IMR-90 (cell line): ENCODE measurements around the gene KAZN. TPM values are rescaled to one million over a fixed set of nuclear protein-coding genes. Genes with fewer than 3 reads are reported as not detected.

ENCODE experiments used
- ATAC-seq: fragments of 200-7000 bp; cut with Tn5 transposase; 2 replicates; pipeline ENCODE4 v1.9.1; 2020; ENCODE audit warnings: low read depth, mild to moderate bottlenecking, moderate library complexity
- BruUV-seq: library from RNA; stranded (reverse); fragments of 400-500 nt; replicated peaks from 2 replicates; lab custom pipeline; 2021; lab: Mats Ljungman, UMichigan
- CTCF ChIA-PET: fragments of 300-600 bp; formaldehyde crosslinking; extraction: SDS; loops from one replicate; lab custom pipeline; 2021; ENCODE audit warnings: antibody characterized with exemption; lab: Yijun Ruan, JAX
- POLR2A ChIA-PET: fragments of 300-600 bp; sonication (Branson Sonifier 250); formaldehyde crosslinking; loops from one replicate; lab custom pipeline; 2022; ENCODE audit warnings: antibody characterized with exemption; ENCODE audit not compliant: unreplicated experiment; lab: Charles Lee
- DNase-seq: peaks from one replicate; pipeline ENCODE4 v3.0.0; 2013
- H2AFZ ChIP-seq: replicated peaks from 2 replicates; pipeline ENCODE3; 2013; ENCODE audit warnings: low read length, mild to moderate bottlenecking; ENCODE audit not compliant: poor library complexity
- H2AK5ac ChIP-seq: 2 replicates; pipeline ENCODE4 v1.6.1; 2013; ENCODE audit warnings: low read depth, low read length, inconsistent platforms
- H2AK9ac ChIP-seq: replicated peaks from 2 replicates; pipeline ENCODE3; 2013; ENCODE audit warnings: mild to moderate bottlenecking, low read depth, low read length, moderate library complexity; ENCODE audit not compliant: poor library complexity
- H2BK120ac ChIP-seq: 2 replicates; pipeline ENCODE4 v1.6.1; 2013; ENCODE audit warnings: low read depth, low read length, inconsistent platforms
- H2BK15ac ChIP-seq: 3 replicates; pipeline ENCODE4 v1.6.1; 2013; ENCODE audit warnings: low read depth, low read length, inconsistent platforms
- H2BK20ac ChIP-seq: 2 replicates; pipeline ENCODE4 v1.6.1; 2013; ENCODE audit warnings: low read depth, mild to moderate bottlenecking, inconsistent platforms, low read length, moderate library complexity
- H2BK5ac ChIP-seq: 2 replicates; pipeline ENCODE4 v1.6.1; 2013; ENCODE audit warnings: mild to moderate bottlenecking, low read depth, low read length, inconsistent platforms; ENCODE audit not compliant: poor library complexity, severe bottlenecking
- H3K14ac ChIP-seq: replicated peaks from 2 replicates; pipeline ENCODE4 v1.6.1; 2013; ENCODE audit warnings: low read depth, low read length, inconsistent platforms
- H3K18ac ChIP-seq: 2 replicates; pipeline ENCODE4 v1.6.1; 2013; ENCODE audit warnings: low read depth, low read length, control low read depth
- H3K23ac ChIP-seq: 2 replicates; pipeline ENCODE4 v1.6.1; 2013; ENCODE audit warnings: low read depth, low read length, inconsistent platforms
- H3K27ac ChIP-seq: 2 replicates; pipeline ENCODE4 v1.5.1; 2013; ENCODE audit warnings: mild to moderate bottlenecking, control low read depth, low read length; ENCODE audit not compliant: insufficient read depth
- H3K27me3 ChIP-seq: 2 replicates; pipeline ENCODE4 v1.6.1; 2013; ENCODE audit warnings: low read length; ENCODE audit not compliant: control insufficient read depth, insufficient read depth
- H3K36me3 ChIP-seq: 2 replicates; pipeline ENCODE4 v1.6.1; 2013; ENCODE audit warnings: low read length, mixed read lengths; ENCODE audit not compliant: control insufficient read depth, insufficient read depth
- H3K4ac ChIP-seq: 2 replicates; pipeline ENCODE4 v1.6.1; 2013; ENCODE audit warnings: low read depth, low read length, inconsistent platforms
- H3K4me1 ChIP-seq: 2 replicates; pipeline ENCODE4 v1.6.1; 2013; ENCODE audit warnings: low read length, mixed read lengths; ENCODE audit not compliant: control insufficient read depth, insufficient read depth
- H3K4me2 ChIP-seq: 2 replicates; pipeline ENCODE4 v1.6.1; 2013; ENCODE audit warnings: low read depth, mild to moderate bottlenecking, control low read depth, low read length, moderate library complexity
- H3K4me3 ChIP-seq: 2 replicates; pipeline ENCODE4 v1.5.1; 2013; ENCODE audit warnings: low read depth, mild to moderate bottlenecking, control low read depth, low read length, moderate library complexity; ENCODE audit not compliant: insufficient read depth
- H3K56ac ChIP-seq: 2 replicates; pipeline ENCODE4 v1.6.1; 2013; ENCODE audit warnings: low read length, inconsistent platforms; ENCODE audit not compliant: insufficient read depth; ENCODE audit errors: extremely low read depth
- H3K79me1 ChIP-seq, 2 experiments: 2 replicates each; pipeline ENCODE4 v1.6.1; 2013; ENCODE audit warnings: low read length in 2 of 2, inconsistent platforms in 1 of 2, low read depth in 1 of 2
- H3K9ac ChIP-seq: 2 replicates; pipeline ENCODE4 v1.6.1; 2013; ENCODE audit warnings: low read depth, low read length, control low read depth
- H3K9me1 ChIP-seq: 2 replicates; pipeline ENCODE4 v1.6.1; 2013; ENCODE audit warnings: low read length, inconsistent platforms; ENCODE audit not compliant: insufficient read depth
- H3K9me3 ChIP-seq: 2 replicates; pipeline ENCODE4 v1.6.1; 2013; ENCODE audit warnings: low read length; ENCODE audit not compliant: control insufficient read depth, insufficient read depth
- H4K20me1 ChIP-seq: 2 replicates; pipeline ENCODE4 v1.6.1; 2013; ENCODE audit warnings: low read length, inconsistent platforms; ENCODE audit not compliant: insufficient read depth
- H4K5ac ChIP-seq: 2 replicates; pipeline ENCODE4 v1.6.1; 2013; ENCODE audit warnings: mild to moderate bottlenecking, low read depth, low read length, control low read depth
- H4K8ac ChIP-seq, 2 experiments: 2 replicates each; pipeline ENCODE4 v1.6.1; 2013; ENCODE audit warnings: low read depth in 2 of 2, low read length in 2 of 2, control low read depth in 1 of 2, inconsistent platforms in 1 of 2
- H4K91ac ChIP-seq: 2 replicates; pipeline ENCODE4 v1.6.1; 2013; ENCODE audit warnings: low read depth, low read length, inconsistent platforms; ENCODE audit not compliant: insufficient read depth
- MAZ ChIP-seq: IDR thresholded peaks from 2 replicates; pipeline ENCODE4 v1.6.1; 2012; ENCODE audit warnings: low read depth, mild to moderate bottlenecking, low read length, improper control_type of control experiment, moderate library complexity, borderline replicate concordance
- RAD21 ChIP-seq: IDR thresholded peaks from 2 replicates; pipeline ENCODE4 v1.6.1; 2012; ENCODE audit warnings: low read length, improper control_type of control experiment
- WGBS, 2 experiments: methylation state at CpG; one replicate each; pipeline versions ENCODE4 v1.1.5 to v1.1.7; 2013; ENCODE audit warnings: missing lambda C conversion rate in 2 of 2; ENCODE audit not compliant: insufficient read length in 1 of 2; ENCODE audit errors: extremely low coverage in 2 of 2; 5-methylcytosine and 5-hydroxymethylcytosine counted together
- dilution Hi-C: fragments of 300-500 bp; cut with HindIII; formaldehyde crosslinking; loops from one replicate; pipeline ENCODE4 v1.14.3; 2018; ENCODE audit warnings: low sequenced_read_pairs; ENCODE audit not compliant: unreplicated experiment
- in situ Hi-C: fragments of 300-500 bp; cut with MboI; formaldehyde crosslinking; loops from 3 replicates; pipeline ENCODE4 v1.14.3; 2019; ENCODE audit warnings: low sequenced_read_pairs, inconsistent platforms, mixed read lengths
- intact Hi-C: fragments of 100-400 bp; cut with micrococcal nuclease; formaldehyde crosslinking; loops from 2 replicates; pipeline ENCODE4 v1.10.0; 2022
- polyA plus RNA-seq, 3 experiments: library from polyadenylated mRNA; depleted of rRNA; stranded (reverse); fragments of >200 nt; gene quantifications; 2 replicates each; pipeline ENCODE4 v1.2.3, GENCODE V29; 2012; ENCODE audit warnings: low replicate concordance in 1 of 3
- total RNA-seq: library from RNA; depleted of rRNA; stranded (reverse); fragments of >200 nt; gene quantifications from 2 replicates; pipeline ENCODE4 v1.2.3, GENCODE V29; 2012

Gene KAZN
- total and polyA plus RNA-seq, 2 of the 4 experiments (the other 2 are of a cell fraction) = 5.2 to 10.5 TPM

GRCh38 chr1:15148004-15148403 is 549.5 kb downstream of the KAZN start:
- Histone ChIP-seq H3K56ac (no peak overlapping the region), H3K27me3 (0 out of 2 replicates have a peak, but pooled peaks cover 5% of the 10 kb centered on the region), H3K18ac (no peak overlapping the region), H3K23ac (no peak overlapping the region), H2AFZ (peak overlapping the region; percentile 17), H3K14ac (no peak overlapping the region), H4K5ac (no peak overlapping the region), H4K8ac (no peak overlapping the region), H4K20me1 (peaks cover 3% of the 10 kb centered on the region; the same call in 1 of the 2 replicates), H2BK5ac (no peak overlapping the region), H4K91ac (no peak overlapping the region), H2AK9ac (no peak overlapping the region), H2BK20ac (no peak overlapping the region), H3K9me1 (no peaks in the 10 kb centered on the region), H3K27ac (no peak overlapping the region), H2BK120ac (no peak overlapping the region), H2AK5ac (no peak overlapping the region), H3K4me3 (no peak overlapping the region), H3K4me1 (no peaks in the 10 kb centered on the region; the same call in 1 of the 2 replicates), H3K36me3 (no peaks in the 10 kb centered on the region), H3K9me3 (peaks cover 3% of the 10 kb centered on the region; the same call in 1 of the 2 replicates), H3K4ac (no peak overlapping the region), H2BK15ac (no peak overlapping the region), H3K9ac (no peak overlapping the region), H3K4me2 (no peak overlapping the region), H3K79me1 (no peaks in the 10 kb centered on the region)
- DNase-seq (no peak), ATAC-seq (no peak)
- no peak for TF ChIP-seq RAD21
- no peak for TF ChIP-seq MAZ
- ChIA-PET POLR2A (no interaction called here), CTCF (interaction anchor here (1.3 kb wide), 1 partner anchor 124 kb away, joined by 3 read pairs; no protein-coding TSS in a partner anchor)
- dilution Hi-C loops = no loop called here
- in situ Hi-C loops = no loop called here
- no TSS peak for BruUV-seq
- 71% methylated on average over 5 of the region's 6 CpGs; no CpG with 5 or more reads in 1 of the 2 experiments for WGBS, 2 experiments
- intact Hi-C loops = no loop called here
